ENCODE measurements around the gene NPRL2. TPM values are rescaled to one million over a fixed set of nuclear protein-coding genes. Genes with fewer than 3 reads are reported as not detected.

NPRL2 gene
- total and polyA plus RNA-seq, 9 of the 15 experiments (the other 6 are each of a cell fraction or from before 2014, with no cell fraction given): 17.4 to 40.4 (median 24.4) TPM

DNA sequence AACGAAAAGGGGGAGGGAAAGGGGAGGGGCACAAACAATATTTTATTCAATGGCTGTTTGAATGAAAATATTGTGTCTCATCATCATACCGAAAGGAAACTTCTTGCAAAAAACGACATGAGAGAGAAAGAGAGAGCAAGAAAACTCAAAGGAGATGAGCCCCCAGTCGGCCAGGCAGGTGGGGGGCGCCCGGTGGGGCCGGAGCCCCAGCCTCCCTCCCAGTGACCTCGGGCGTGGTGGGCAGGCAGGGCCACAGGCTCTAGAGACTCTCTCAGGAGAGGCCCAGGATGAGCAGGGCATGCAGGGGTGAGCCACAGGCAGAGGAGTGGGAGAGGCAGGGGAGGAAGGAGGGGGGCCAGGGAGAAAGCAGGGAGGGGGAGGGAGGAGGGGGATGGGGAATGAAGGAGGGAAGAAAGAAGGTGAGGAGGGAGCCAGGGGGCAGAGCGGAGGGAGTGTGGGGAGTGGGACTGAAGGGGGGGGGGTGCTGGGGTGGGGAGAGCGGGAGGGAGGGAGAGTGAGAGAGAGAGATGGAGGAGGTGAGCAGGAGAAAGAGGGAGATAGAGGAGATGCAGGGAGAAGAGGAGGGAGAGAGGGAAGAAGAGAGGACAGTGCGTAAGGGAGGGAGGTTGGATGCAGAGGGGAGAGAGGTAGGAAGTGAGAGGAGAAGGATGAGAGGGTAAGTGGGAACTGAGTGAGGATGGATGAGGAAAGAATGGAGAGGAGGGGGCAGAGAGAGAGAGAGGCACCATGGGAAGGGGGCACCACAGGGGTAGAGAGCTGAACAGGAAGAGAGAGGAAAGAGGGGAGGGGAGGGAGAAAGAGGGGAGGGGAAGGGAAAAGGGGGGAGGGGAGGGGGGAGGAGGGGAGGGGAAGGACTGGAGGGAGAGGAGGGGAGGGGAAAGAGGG lies 22.8 kb upstream of the NPRL2 start:
- FAIRE-seq (no peak), DNase-seq (ENCODE audit: extremely low read depth in 1 of 4, low spot score in 3 of 4) (no peak), ATAC-seq (no peak)
- H2AFZ ChIP-seq (ENCODE audit: low read depth, low read length): no peak overlapping the region
- BruUV-seq (replicated peaks): no TSS peak
- H3K79me2 ChIP-seq (ENCODE audit: control insufficient read depth, insufficient read depth, low read length): no peaks in the 10 kb centered on the region
- POLR2A ChIA-PET: interaction anchor here (0.7 kb wide), 1 partner anchor 209 kb away, joined by 3 read pairs; no protein-coding TSS in a partner anchor
- WGBS (ENCODE audit: insufficient coverage, low coverage, missing lambda C conversion rate): 8% methylated on average over 4 of the region's 12 CpGs
- no peaks in the 10 kb centered on the region for H3K9me3 ChIP-seq (replicated peaks; ENCODE audit: control insufficient read depth, insufficient read depth, low read depth, low read length)
- no peak overlapping the region for H3K4me2 ChIP-seq (ENCODE audit: insufficient read depth, low read length)
- no peak overlapping the region for H3K9ac ChIP-seq (ENCODE audit: insufficient read depth in 1 of 2, low read depth in 2 of 2, low read length in 2 of 2)
- no peaks in the 10 kb centered on the region for H4K20me1 ChIP-seq (replicated peaks; ENCODE audit: control insufficient read depth, insufficient read depth, low read length)
- H3K36me3 ChIP-seq (ENCODE audit: control insufficient read depth, insufficient read depth, low read length): no peaks in the 10 kb centered on the region
- CTCF ChIA-PET (ENCODE audit: low intra/inter-chr PET ratio): no interaction called here
- intact Hi-C loops (cut with micrococcal nuclease) (loop anchor here (5.0 kb wide), 1 partner anchor 169 kb away; no protein-coding TSS in a partner anchor), in situ Hi-C loops (cut with MboI) (no loop called here)
- H3K27me3 ChIP-seq (ENCODE audit: control insufficient read depth in 2 of 2, insufficient read depth in 2 of 2, low read length in 2 of 2): no peaks in the 10 kb centered on the region
- H3K27ac ChIP-seq (ENCODE audit: extremely low read depth, low read depth, low read length): no peak overlapping the region
- H3K4me3 ChIP-seq: no peak overlapping the region
- H3K4me1 ChIP-seq (replicated peaks in 1 of 2; ENCODE audit: control insufficient read depth in 2 of 2, insufficient read depth in 2 of 2, low read length in 2 of 2): peaks cover 13 to 41% of the 10 kb centered on the region in 2 experiments; a peak in 4 of 5 replicates
- H3K9me1 ChIP-seq (ENCODE audit: control insufficient read depth, insufficient read depth, low read length): no peaks in the 10 kb centered on the region
- TF ChIP-seq SNIP1 (IDR thresholded peaks at IDR 0.05; ENCODE audit: low read depth) (no peak), CHD7 (IDR thresholded peaks at IDR 0.05; ENCODE audit: low read depth, low read length) (no peak), MECOM (CRISPR knock-in tag; IDR thresholded peaks at IDR 0.05) (no peak), FOXO4 (CRISPR knock-in tag; IDR thresholded peaks at IDR 0.05) (no peak), HDAC2 (IDR thresholded peaks at IDR 0.05) (no peak), GATA2 (CRISPR knock-in tag; IDR thresholded peaks at IDR 0.05) (no peak)
- TF ChIP-seq, protein P1, sequence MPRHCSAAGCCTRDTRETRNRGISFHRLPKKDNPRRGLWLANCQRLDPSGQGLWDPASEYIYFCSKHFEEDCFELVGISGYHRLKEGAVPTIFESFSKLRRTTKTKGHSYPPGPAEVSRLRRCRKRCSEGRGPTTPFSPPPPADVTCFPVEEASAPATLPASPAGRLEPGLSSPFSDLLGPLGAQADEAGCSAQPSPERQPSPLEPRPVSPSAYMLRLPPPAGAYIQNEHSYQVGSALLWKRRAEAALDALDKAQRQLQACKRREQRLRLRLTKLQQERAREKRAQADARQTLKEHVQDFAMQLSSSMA (CRISPR knock-in tag; IDR thresholded peaks at IDR 0.05): no peak

Data from K562 (cell line).